ENCODE data around the gene KRTAP10-4. TPM values are rescaled to one million over a fixed set of nuclear protein-coding genes. Genes with fewer than 3 reads are reported as not detected.

KRTAP10-4 gene
- total and polyA plus RNA-seq, 2 of the 4 experiments (the other 2 are of a cell fraction) = not detected

DNA sequence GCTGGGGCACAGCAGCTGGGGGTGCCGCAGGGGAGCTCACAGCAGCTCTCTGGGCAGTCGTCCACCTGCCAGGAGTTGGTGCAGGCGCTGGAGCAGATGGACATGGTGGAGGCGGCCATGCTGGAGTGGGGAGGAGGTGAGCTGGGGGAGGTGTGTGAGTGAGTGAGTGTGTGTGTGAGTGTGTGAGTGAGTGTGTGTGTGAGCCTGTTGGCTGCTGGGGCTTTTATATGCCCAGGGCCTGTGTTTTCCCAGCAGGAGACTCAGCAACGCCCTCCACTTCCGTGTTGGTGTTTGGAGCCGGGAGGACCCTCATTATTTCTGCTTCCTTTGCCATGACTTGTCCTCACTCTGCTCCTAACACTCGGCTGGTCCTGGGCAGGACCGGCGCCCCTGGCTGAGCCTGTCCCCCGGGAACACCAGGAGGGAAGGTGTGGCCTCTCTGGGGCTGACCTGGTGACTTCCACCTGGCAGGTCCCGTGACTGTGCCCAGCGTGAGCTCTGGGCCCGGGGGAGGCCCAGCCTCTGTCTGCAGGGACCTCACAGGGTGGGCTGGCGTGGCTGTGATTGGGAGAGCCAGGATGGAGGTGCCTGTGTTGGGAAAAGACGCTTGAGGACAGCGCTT is 22.1 kb upstream of the KRTAP10-4 start, which contains the start of gene KRTAP10-2:
KRTAP10-2 (minus strand) TSS at position 166 of the 622 bp plus-strand sequence; CDS start at position 119, 47 bp downstream.
- Histone ChIP-seq H3K56ac (ENCODE audit: extremely low read depth, insufficient read depth, low read length) (no peak within 1 kb of the TSS), H3K27me3 (ENCODE audit: control insufficient read depth, insufficient read depth, low read length) (peaks cover 14% of the 10 kb centered on the region), H2BK20ac (ENCODE audit: low read depth, low read length) (no peak within 1 kb of the TSS), H3K4me1 (ENCODE audit: control insufficient read depth, insufficient read depth, low read length) (no peaks in the 10 kb centered on the region), H3K23ac (ENCODE audit: low read depth, low read length) (no peak within 1 kb of the TSS), H2AK9ac (replicated peaks; ENCODE audit: low read depth, low read length, poor library complexity) (no peak within 1 kb of the TSS), H3K4me3 (ENCODE audit: insufficient read depth, low read depth, low read length) (no peak within 1 kb of the TSS), H3K18ac (ENCODE audit: low read depth, low read length) (no peak within 1 kb of the TSS), H4K8ac (ENCODE audit: low read depth in 2 of 2, low read length in 2 of 2) (no peak within 1 kb of the TSS), H3K79me1 (ENCODE audit: low read depth in 1 of 2, low read length in 2 of 2) (no peaks in the 10 kb centered on the region), H3K9ac (ENCODE audit: low read depth, low read length) (no peak within 1 kb of the TSS), H3K14ac (replicated peaks; ENCODE audit: low read depth, low read length) (no peak within 1 kb of the TSS), H2BK120ac (ENCODE audit: low read depth, low read length) (no peak within 1 kb of the TSS), H2BK5ac (ENCODE audit: low read depth, low read length, poor library complexity, severe bottlenecking) (no peak within 1 kb of the TSS), H4K91ac (ENCODE audit: insufficient read depth, low read depth, low read length) (no peak within 1 kb of the TSS), H3K4me2 (ENCODE audit: low read depth, low read length) (no peak within 1 kb of the TSS), H3K27ac (ENCODE audit: insufficient read depth, low read length) (no peak within 1 kb of the TSS), H3K9me3 (ENCODE audit: control insufficient read depth, insufficient read depth, low read length) (peaks cover 2% of the 10 kb centered on the region; the same call in 1 of the 2 replicates), H3K9me1 (ENCODE audit: insufficient read depth, low read length) (no peaks in the 10 kb centered on the region), H2BK15ac (ENCODE audit: low read depth, low read length) (no peak within 1 kb of the TSS), H4K5ac (ENCODE audit: low read depth, low read length) (no peak within 1 kb of the TSS), H3K4ac (ENCODE audit: low read depth, low read length) (no peak within 1 kb of the TSS), H3K36me3 (ENCODE audit: control insufficient read depth, insufficient read depth, low read length) (no peaks in the 10 kb centered on the region), H4K20me1 (ENCODE audit: insufficient read depth, low read length) (no peaks in the 10 kb centered on the region), H2AFZ (replicated peaks; ENCODE audit: low read length, poor library complexity) (no peak within 1 kb of the TSS), H2AK5ac (ENCODE audit: low read depth, low read length) (no peak within 1 kb of the TSS)
- no peak for DNase-seq
- POLR2A ChIA-PET (ENCODE audit: unreplicated experiment) = no interaction called here
- WGBS, 2 experiments (ENCODE audit: extremely low coverage in 2 of 2, insufficient read length in 1 of 2) = 31% methylated on average over 7 of the region's 17 CpGs; no CpG with 5 or more reads in 1 of the 2 experiments
- CTCF ChIA-PET = no interaction called here
- ATAC-seq (ENCODE audit: low read depth) = no peak
- in situ Hi-C loops (cut with MboI; ENCODE audit: low sequenced_read_pairs) (no loop called here), dilution Hi-C loops (cut with HindIII; ENCODE audit: low sequenced_read_pairs, unreplicated experiment) (no loop called here), intact Hi-C loops (cut with micrococcal nuclease) (no loop called here)
- no peak for TF ChIP-seq RAD21 (IDR thresholded peaks at IDR 0.05; ENCODE audit: low read length)
- TF ChIP-seq RCOR1 (IDR thresholded peaks at IDR 0.05; ENCODE audit: insufficient replicate concordance, low read length) = no peak
- TF ChIP-seq CEBPB (IDR thresholded peaks at IDR 0.05; ENCODE audit: low read depth, low read length) = no peak
- no peak for TF ChIP-seq BHLHE40 (IDR thresholded peaks at IDR 0.05; ENCODE audit: low read depth, low read length)
- TF ChIP-seq, protein P1, sequence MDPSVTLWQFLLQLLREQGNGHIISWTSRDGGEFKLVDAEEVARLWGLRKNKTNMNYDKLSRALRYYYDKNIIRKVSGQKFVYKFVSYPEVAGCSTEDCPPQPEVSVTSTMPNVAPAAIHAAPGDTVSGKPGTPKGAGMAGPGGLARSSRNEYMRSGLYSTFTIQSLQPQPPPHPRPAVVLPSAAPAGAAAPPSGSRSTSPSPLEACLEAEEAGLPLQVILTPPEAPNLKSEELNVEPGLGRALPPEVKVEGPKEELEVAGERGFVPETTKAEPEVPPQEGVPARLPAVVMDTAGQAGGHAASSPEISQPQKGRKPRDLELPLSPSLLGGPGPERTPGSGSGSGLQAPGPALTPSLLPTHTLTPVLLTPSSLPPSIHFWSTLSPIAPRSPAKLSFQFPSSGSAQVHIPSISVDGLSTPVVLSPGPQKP (IDR thresholded peaks at IDR 0.05; ENCODE audit: borderline replicate concordance, low read depth, low read length) = no peak
- TF ChIP-seq, protein P2, sequence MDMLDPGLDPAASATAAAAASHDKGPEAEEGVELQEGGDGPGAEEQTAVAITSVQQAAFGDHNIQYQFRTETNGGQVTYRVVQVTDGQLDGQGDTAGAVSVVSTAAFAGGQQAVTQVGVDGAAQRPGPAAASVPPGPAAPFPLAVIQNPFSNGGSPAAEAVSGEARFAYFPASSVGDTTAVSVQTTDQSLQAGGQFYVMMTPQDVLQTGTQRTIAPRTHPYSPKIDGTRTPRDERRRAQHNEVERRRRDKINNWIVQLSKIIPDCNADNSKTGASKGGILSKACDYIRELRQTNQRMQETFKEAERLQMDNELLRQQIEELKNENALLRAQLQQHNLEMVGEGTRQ (IDR thresholded peaks at IDR 0.05; ENCODE audit: low read depth, low read length) = no peak
- no peak for TF ChIP-seq MAFK (IDR thresholded peaks at IDR 0.05; ENCODE audit: low read depth, low read length)
- no peak for TF ChIP-seq FOS (IDR thresholded peaks at IDR 0.05; ENCODE audit: low read depth, low read length)
- TF ChIP-seq, protein P3, sequence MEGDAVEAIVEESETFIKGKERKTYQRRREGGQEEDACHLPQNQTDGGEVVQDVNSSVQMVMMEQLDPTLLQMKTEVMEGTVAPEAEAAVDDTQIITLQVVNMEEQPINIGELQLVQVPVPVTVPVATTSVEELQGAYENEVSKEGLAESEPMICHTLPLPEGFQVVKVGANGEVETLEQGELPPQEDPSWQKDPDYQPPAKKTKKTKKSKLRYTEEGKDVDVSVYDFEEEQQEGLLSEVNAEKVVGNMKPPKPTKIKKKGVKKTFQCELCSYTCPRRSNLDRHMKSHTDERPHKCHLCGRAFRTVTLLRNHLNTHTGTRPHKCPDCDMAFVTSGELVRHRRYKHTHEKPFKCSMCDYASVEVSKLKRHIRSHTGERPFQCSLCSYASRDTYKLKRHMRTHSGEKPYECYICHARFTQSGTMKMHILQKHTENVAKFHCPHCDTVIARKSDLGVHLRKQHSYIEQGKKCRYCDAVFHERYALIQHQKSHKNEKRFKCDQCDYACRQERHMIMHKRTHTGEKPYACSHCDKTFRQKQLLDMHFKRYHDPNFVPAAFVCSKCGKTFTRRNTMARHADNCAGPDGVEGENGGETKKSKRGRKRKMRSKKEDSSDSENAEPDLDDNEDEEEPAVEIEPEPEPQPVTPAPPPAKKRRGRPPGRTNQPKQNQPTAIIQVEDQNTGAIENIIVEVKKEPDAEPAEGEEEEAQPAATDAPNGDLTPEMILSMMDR (conservative IDR thresholded peaks at IDR 0.05; ENCODE audit: low read depth, low read length) = no peak
- BruUV-seq (replicated peaks) = no TSS peak

Data from IMR-90 (cell line).